ENCODE results near the gene NRG4. TPM values are rescaled to one million over a fixed set of nuclear protein-coding genes. Genes with fewer than 3 reads are reported as not detected.
"Not testable (repeated sequence)": the region's sequence is repeated elsewhere in the genome, so short reads cannot be mapped to it uniquely, and the experiment has no call there.

Gene NRG4
- polyA plus RNA-seq, 1 experiment = not detected

DNA sequence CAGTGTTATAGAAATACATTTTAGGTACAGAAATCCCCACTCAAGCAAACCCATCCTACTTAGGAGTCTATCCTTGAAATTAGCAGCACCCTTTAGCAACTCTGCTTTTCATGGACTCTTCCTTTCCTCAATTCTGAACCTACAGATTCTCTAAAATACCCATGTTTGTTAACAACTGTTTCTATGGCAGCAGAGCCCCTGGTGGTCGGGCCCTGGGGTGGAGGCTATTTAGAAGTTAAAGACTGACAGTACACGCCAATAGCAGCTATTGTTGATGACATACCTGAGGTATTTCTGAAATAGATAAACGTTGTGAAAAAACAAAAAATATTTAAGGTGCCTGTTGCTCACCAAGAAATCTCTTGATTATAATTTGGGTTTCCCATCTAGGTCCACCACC is 23.4 kb upstream of the NRG4 start:
- no peak overlapping the region for H3K4me3 ChIP-seq (ENCODE audit: low read depth, low read length)
- DNase-seq (ENCODE audit: low read depth) = no peak
- peaks cover 7% of the 10 kb centered on the region for H3K27me3 ChIP-seq (ENCODE audit: control insufficient read depth, insufficient read depth, low read length)
- H3K36me3 ChIP-seq (ENCODE audit: control insufficient read depth, insufficient read depth, low read length) = no peaks in the 10 kb centered on the region
- TF ChIP-seq, protein P1, sequence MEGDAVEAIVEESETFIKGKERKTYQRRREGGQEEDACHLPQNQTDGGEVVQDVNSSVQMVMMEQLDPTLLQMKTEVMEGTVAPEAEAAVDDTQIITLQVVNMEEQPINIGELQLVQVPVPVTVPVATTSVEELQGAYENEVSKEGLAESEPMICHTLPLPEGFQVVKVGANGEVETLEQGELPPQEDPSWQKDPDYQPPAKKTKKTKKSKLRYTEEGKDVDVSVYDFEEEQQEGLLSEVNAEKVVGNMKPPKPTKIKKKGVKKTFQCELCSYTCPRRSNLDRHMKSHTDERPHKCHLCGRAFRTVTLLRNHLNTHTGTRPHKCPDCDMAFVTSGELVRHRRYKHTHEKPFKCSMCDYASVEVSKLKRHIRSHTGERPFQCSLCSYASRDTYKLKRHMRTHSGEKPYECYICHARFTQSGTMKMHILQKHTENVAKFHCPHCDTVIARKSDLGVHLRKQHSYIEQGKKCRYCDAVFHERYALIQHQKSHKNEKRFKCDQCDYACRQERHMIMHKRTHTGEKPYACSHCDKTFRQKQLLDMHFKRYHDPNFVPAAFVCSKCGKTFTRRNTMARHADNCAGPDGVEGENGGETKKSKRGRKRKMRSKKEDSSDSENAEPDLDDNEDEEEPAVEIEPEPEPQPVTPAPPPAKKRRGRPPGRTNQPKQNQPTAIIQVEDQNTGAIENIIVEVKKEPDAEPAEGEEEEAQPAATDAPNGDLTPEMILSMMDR (IDR thresholded peaks at IDR 0.05; ENCODE audit: insufficient read depth, low read depth, low read length) = no peak
- CTCF ChIA-PET = interaction anchor here (1.2 kb wide), 1 partner anchor 8 kb away, joined by 3 read pairs; no protein-coding TSS in a partner anchor
- POLR2A ChIA-PET = no interaction called here

DNA sequence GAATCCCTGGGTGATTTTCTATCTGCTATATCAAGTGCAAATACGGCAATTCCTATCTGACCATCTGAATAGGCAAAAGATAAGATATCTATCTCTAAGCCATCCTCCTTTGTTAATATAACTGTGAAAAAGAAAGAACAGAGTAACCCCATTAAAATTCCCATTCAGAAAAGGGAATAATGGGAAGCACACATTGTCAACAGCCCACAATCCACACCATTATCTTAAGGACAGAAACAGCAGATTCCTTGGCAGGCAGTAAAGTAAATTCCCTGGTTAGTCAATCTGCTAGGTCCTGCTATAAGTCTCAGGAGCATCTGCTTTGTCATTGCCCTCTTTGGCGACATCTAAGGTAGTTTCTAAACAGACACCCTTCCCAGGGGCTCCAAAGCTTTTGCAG is 21.9 kb upstream of the NRG4 start:
- peaks cover 7% of the 10 kb centered on the region for H3K27me3 ChIP-seq (ENCODE audit: control insufficient read depth, insufficient read depth, low read length)
- no peak for DNase-seq (ENCODE audit: low read depth)
- H3K4me3 ChIP-seq (ENCODE audit: low read depth, low read length) = no peak overlapping the region
- ChIA-PET POLR2A (interaction anchor here (0.6 kb wide), 1 partner anchor 11 kb away, joined by 4 read pairs; no protein-coding TSS in a partner anchor), CTCF (interaction anchor here (0.6 kb wide), 1 partner anchor 24 kb away, joined by 3 read pairs; no protein-coding TSS in a partner anchor)
- no peaks in the 10 kb centered on the region for H3K36me3 ChIP-seq (ENCODE audit: control insufficient read depth, insufficient read depth, low read length)
- TF ChIP-seq, protein P1 (IDR thresholded peaks at IDR 0.05; ENCODE audit: insufficient read depth, low read depth, low read length) = no peak

DNA sequence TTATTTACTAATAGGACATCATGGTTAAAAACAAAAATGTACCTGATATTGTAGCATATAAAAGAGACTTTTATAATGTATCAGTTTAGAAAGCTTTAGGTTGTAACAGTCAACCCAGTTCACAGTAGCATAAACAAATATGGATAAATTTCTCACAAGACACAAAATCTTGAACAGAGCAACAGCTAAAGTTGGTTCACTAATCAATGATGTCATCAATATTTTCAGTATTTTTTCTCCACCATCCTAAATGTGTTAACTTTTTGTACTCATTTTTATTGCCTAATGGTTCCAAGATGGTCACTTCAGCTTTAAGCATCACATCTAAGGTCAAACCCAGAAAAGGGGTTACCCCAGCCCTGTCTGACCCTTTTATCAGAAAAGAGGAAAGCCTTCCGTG is 21.2 kb upstream of the NRG4 start:
- no peak for DNase-seq (ENCODE audit: low read depth)
- Histone ChIP-seq H3K36me3 (ENCODE audit: control insufficient read depth, insufficient read depth, low read length) (no peaks in the 10 kb centered on the region), H3K27me3 (ENCODE audit: control insufficient read depth, insufficient read depth, low read length) (peaks cover 7% of the 10 kb centered on the region), H3K4me3 (ENCODE audit: low read depth, low read length) (no peak overlapping the region)
- TF ChIP-seq, protein P1 (IDR thresholded peaks at IDR 0.05; ENCODE audit: insufficient read depth, low read depth, low read length) = no peak
- CTCF ChIA-PET = no interaction called here
- POLR2A ChIA-PET = no interaction called here

DNA sequence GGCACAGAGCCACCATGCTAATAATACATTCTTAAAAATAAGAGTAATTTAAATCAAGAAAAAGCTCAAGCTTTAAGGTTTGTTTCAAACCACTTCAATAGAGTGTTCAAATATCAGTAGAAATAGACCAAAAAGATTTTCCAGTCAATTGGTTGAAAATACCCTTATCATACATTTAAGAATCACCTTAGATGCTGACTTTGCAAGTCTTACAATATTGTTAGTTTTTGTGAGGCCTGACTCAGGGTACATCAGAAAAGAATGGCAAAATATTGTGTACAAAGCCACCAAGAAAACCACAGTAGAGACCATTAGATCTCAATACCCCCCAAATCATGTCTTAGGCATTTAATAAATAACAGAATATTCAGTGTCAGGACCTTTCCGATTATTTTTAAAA is 19.8 kb upstream of the NRG4 start:
- TF ChIP-seq, protein P1 (IDR thresholded peaks at IDR 0.05; ENCODE audit: insufficient read depth, low read depth, low read length) = no peak
- H3K36me3 ChIP-seq (ENCODE audit: control insufficient read depth, insufficient read depth, low read length) = no peaks in the 10 kb centered on the region
- no peak for DNase-seq (ENCODE audit: low read depth)
- no peak overlapping the region for H3K4me3 ChIP-seq (ENCODE audit: low read depth, low read length)
- POLR2A ChIA-PET = no interaction called here
- peaks cover 4% of the 10 kb centered on the region for H3K27me3 ChIP-seq (ENCODE audit: control insufficient read depth, insufficient read depth, low read length)
- CTCF ChIA-PET = no interaction called here

DNA sequence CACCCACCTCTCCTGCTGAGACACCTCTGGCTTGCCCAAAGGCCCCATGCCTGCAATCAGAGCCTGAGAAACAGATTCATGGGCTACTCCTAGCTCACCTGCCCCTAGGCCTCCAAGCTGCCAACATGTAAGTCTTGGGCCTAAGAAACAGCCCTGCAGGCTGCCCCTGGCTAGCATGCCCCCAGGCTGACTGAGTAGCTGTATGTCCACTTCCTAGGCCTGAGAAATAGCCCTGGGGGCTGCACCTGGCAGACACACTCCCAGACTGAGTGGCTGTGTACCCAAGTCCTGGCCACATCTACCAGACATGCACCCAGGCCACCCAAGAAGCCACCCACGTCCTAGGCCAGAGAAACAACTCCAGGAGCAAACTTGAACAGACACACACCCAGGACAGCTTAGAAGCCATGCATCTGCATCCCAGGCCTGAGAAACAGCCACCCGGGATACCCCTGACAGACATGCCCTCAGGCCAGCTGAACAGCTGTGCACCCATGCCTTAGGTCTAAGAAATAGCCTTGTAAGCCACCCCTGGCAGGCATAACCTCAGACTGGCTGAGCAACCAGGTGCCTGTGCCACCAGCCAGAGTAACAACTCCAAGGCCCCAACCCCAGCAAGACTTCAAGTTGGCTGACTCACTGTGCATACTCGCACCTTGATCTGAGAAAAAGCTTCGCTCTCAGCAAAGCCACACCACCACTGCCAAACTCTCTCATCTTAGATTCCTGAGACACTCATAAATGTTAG is 12.0 kb upstream of the NRG4 start:
- Histone ChIP-seq H3K36me3 (ENCODE audit: control insufficient read depth, insufficient read depth, low read length) (no peaks in the 10 kb centered on the region), H3K4me3 (ENCODE audit: low read depth, low read length) (no peak overlapping the region), H3K27me3 (ENCODE audit: control insufficient read depth, insufficient read depth, low read length) (peaks cover 2% of the 10 kb centered on the region; the same call in 1 of the 2 replicates)
- CTCF ChIA-PET = interaction anchor here (0.7 to 1.4 kb wide), 3 partner anchors 95 to 1679 kb away, joined by 3 to 6 read pairs (median 3); no protein-coding TSS in a partner anchor
- POLR2A ChIA-PET = no interaction called here
- DNase-seq (ENCODE audit: low read depth) = no peak
- TF ChIP-seq, protein P1 (IDR thresholded peaks at IDR 0.05; ENCODE audit: insufficient read depth, low read depth, low read length) = no peak

DNA sequence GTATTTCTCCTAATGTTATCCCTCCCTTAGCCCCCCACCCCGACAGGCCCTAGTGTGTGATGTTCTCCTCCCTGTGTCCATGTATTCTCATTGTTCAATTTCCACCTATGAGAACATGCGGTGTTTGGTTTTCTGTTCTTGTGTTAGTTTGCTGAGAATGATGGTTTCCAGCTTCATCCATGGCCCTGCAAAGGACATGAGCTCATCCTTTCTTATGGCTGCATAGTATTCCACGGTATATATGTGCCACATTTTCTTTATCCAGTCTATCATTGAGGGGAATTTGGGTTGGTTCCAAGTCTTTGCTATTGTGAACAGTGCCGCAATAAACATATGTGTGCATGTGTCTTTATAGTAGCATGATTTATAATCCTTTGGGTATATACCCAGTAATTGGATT is 1.2 kb upstream of the NRG4 start:
- POLR2A ChIA-PET; DNase-seq (ENCODE audit: low read depth); H3K36me3 ChIP-seq (ENCODE audit: control insufficient read depth, insufficient read depth, low read length); H3K27me3 ChIP-seq (ENCODE audit: control insufficient read depth, insufficient read depth, low read length); CTCF ChIA-PET; H3K4me3 ChIP-seq (ENCODE audit: low read depth, low read length): not testable (repeated sequence)

All from BJ (cell line).